ENCODE measurements around the gene ATP2A1. TPM values are rescaled to one million over a fixed set of nuclear protein-coding genes. Genes with fewer than 3 reads are reported as not detected.

Gene ATP2A1
- total and polyA plus RNA-seq, 2 donors (not counting 3 experiments of a cell fraction or from before 2014, with no cell fraction given): 1.2 to 2.5 TPM

DNA sequence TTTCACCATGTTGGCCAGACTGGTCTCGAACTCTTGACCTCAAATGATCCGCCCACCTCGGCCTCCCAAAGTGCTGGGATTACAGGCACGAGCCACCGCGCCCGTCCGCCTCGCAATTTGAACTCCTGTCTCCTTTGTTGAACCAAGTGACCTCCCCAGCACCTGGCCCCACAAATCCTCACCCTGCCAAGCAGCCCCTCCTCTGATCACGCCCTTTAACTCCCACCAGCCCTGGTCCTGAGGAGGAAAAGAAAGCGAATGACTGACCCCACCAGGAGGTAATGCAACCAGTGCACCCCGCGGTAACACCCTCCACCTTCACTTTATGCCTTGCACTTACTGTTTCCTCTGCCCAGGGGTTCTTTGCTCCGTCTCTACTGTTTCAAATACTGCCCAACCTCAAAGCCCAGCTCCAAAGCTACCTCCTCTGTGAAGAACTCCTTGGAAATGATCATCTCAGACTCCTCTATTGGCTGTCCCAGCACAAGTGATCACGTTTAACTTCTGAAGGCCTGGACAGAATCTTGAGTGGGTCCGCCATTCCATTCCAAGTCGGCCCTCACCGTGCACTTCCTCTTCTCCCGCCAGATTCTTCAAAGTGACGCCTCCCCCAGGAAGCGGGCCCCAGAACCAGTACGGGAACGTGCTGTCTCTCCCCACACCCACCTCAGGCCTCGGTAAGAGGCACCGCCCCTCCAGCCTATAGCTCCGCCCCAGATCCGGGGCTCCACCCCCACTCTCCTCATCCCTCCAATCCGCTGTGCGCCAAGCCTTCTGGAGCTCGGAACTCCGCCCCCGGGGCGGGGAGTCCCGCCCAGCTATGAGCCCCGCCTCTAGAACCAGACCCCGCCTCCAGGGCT is 57.9 kb downstream of the ATP2A1 start:
- intact Hi-C loops (cut with micrococcal nuclease): loop anchor here (1.0 to 2.0 kb wide), 3 partner anchors 9 to 15 kb away; partner anchors contain the start of genes NFATC2IP and RABEP2
- no peak for TF ChIP-seq POLR2A (IDR thresholded peaks at IDR 0.05; ENCODE audit: low read depth, low read length)
- TF ChIP-seq POLR2AphosphoS5 (IDR thresholded peaks at IDR 0.05; ENCODE audit: insufficient read depth, low read depth, low read length): no peak
- TF ChIP-seq MYC (IDR thresholded peaks at IDR 0.05; ENCODE audit: low read depth, low read length): no peak
- no peak for TF ChIP-seq GATA2 (IDR thresholded peaks at IDR 0.05; ENCODE audit: insufficient read depth, insufficient read length, low read depth, low read length)
- TF ChIP-seq FOS (IDR thresholded peaks at IDR 0.05; ENCODE audit: borderline replicate concordance, insufficient read depth, low read length): no peak
- no peak for TF ChIP-seq JUN (IDR thresholded peaks at IDR 0.05; ENCODE audit: borderline replicate concordance, insufficient read depth, insufficient read length, low read depth)
- TF ChIP-seq MAX (IDR thresholded peaks at IDR 0.05; ENCODE audit: insufficient read depth, insufficient read length): no peak
- no peak for TF ChIP-seq EZH2 (IDR thresholded peaks at IDR 0.05; ENCODE audit: borderline replicate concordance, low read depth, low read length, severe bottlenecking)
- no peak for TF ChIP-seq CTCF (IDR thresholded peaks at IDR 0.05; ENCODE audit: extremely low read depth in 1 of 2, insufficient read depth in 1 of 2, low read depth in 1 of 2, low read length in 2 of 2)
- DNase-seq (ENCODE audit: low read depth, low spot score) (peak; percentile 85), FAIRE-seq (peak; percentile 94)
- peak overlapping the region in 1 of 3 experiments; percentile 12 for H3K4me3 ChIP-seq (replicated peaks in 1 of 3; ENCODE audit: insufficient read depth in 1 of 3, low read depth in 1 of 3, low read length in 3 of 3)
- ChIA-PET POLR2A (interaction anchor here (0.5 to 1.1 kb wide), 3 partner anchors 52 to 83 kb away, joined by 3 to 8 read pairs (median 4); no protein-coding TSS in a partner anchor), CTCF (interaction anchor here (0.6 to 1.3 kb wide), 6 partner anchors 9 to 37 kb away, joined by 3 to 18 read pairs (median 3); partner anchors contain the start of gene RABEP2)
- H3K79me2 ChIP-seq (ENCODE audit: control insufficient read depth, insufficient read depth, low read length): no peaks in the 10 kb centered on the region
- no peaks in the 10 kb centered on the region for H3K36me3 ChIP-seq (ENCODE audit: control insufficient read depth in 2 of 2, extremely low read depth in 1 of 2, insufficient read depth in 2 of 2, low read length in 2 of 2)
- no peaks in the 10 kb centered on the region for H3K9me1 ChIP-seq (replicated peaks; ENCODE audit: control insufficient read depth, extremely low read depth, insufficient read depth, low read length)
- dilution Hi-C loops (cut with MboI; ENCODE audit: extremely low pct_ligation_motif_present, low sequenced_read_pairs): no loop called here
- no TSS peak for BruUV-seq (replicated peaks)
- peak overlapping the region; percentile 13 for H3K4me2 ChIP-seq (ENCODE audit: insufficient read depth, low read length)
- no peak overlapping the region for H3K9ac ChIP-seq (replicated peaks; ENCODE audit: extremely low read depth, insufficient read depth, low read length)
- no peak overlapping the region for H3K27ac ChIP-seq (ENCODE audit: insufficient read depth, low read depth, low read length)
- H3K27me3 ChIP-seq (ENCODE audit: control insufficient read depth in 2 of 2, insufficient read depth in 2 of 2, low read length in 2 of 2): no peaks in the 10 kb centered on the region
- no peaks in the 10 kb centered on the region for H4K20me1 ChIP-seq (replicated peaks; ENCODE audit: control insufficient read depth, extremely low read depth, insufficient read depth, low read length)
- no peaks in the 10 kb centered on the region for H3K4me1 ChIP-seq (ENCODE audit: control insufficient read depth, extremely low read depth, insufficient read depth, low read length)
- peak overlapping the region; percentile 67 for H2AFZ ChIP-seq (ENCODE audit: low read depth, low read length)
- H3K9me3 ChIP-seq (replicated peaks; ENCODE audit: control insufficient read depth, insufficient read depth, low read length): no peaks in the 10 kb centered on the region
